Caco-2 (cell line): ENCODE measurements around the gene KRTAP2-3. TPM values are rescaled to one million over a fixed set of nuclear protein-coding genes. Genes with fewer than 3 reads are reported as not detected.
"Not testable (repeated sequence)": the region's sequence is repeated elsewhere in the genome, so short reads cannot be mapped to it uniquely, and the experiment has no call there.

Experiments
- BruUV-seq: library from RNA; stranded (reverse); fragments of 400-500 nt; replicated peaks from 2 replicates; lab custom pipeline; 2021; lab: Mats Ljungman, UMichigan
- CTCF ChIA-PET: fragments of 300-600 bp; sonication (Branson Sonifier 250); formaldehyde crosslinking; loops from one replicate; lab custom pipeline; 2022; ENCODE audit warnings: antibody characterized with exemption; lab: Charles Lee
- POLR2A ChIA-PET: fragments of 300-600 bp; sonication (Branson Sonifier 250); formaldehyde crosslinking; loops from one replicate; lab custom pipeline; 2022; ENCODE audit warnings: antibody characterized with exemption; lab: Charles Lee
- DNase-seq, 2 experiments: peaks; one replicate each; pipeline versions ENCODE4 v3.0.0 to v3.0.0-alpha.2; 2020 to 2022
- H3K27me3 ChIP-seq: replicated peaks from 2 replicates; pipeline ENCODE4 v1.6.0; 2011; ENCODE audit warnings: low read length; ENCODE audit not compliant: control insufficient read depth, insufficient read depth
- H3K36me3 ChIP-seq: 2 replicates; pipeline ENCODE4 v1.5.1; 2011; ENCODE audit warnings: low read length; ENCODE audit not compliant: control insufficient read depth, insufficient read depth
- H3K4me1 ChIP-seq: fragments of 250-450 bp; sonication (Bioruptor Pico); 2 replicates; pipeline ENCODE4 v1.5.1; 2020; ENCODE audit warnings: mild to moderate bottlenecking
- H3K4me3 ChIP-seq: 2 replicates; pipeline ENCODE4 v1.5.1; 2011; ENCODE audit warnings: low read depth, mild to moderate bottlenecking, control low read depth, low read length
- H3K9me3 ChIP-seq: fragments of 250-450 bp; sonication (Bioruptor Pico); 2 replicates; pipeline ENCODE4 v1.5.1; 2020; ENCODE audit warnings: mild to moderate bottlenecking, moderate library complexity
- H3K27ac Mint-ChIP-seq: one replicate; pipeline ENCODE4 v1.8.0; 2022; ENCODE audit warnings: mixed read lengths; ENCODE audit not compliant: unreplicated experiment
- H3K27me3 Mint-ChIP-seq: one replicate; pipeline ENCODE4 v1.8.0; 2022; ENCODE audit warnings: mixed read lengths; ENCODE audit not compliant: insufficient read depth, unreplicated experiment
- H3K36me3 Mint-ChIP-seq: one replicate; pipeline ENCODE4 v1.8.0; 2022; ENCODE audit warnings: mild to moderate bottlenecking, mixed read lengths; ENCODE audit not compliant: insufficient read depth, unreplicated experiment
- H3K4me1 Mint-ChIP-seq: one replicate; pipeline ENCODE4 v1.8.0; 2022; ENCODE audit warnings: low read depth, mixed read lengths; ENCODE audit not compliant: unreplicated experiment
- H3K4me3 Mint-ChIP-seq: one replicate; pipeline ENCODE4 v1.8.0; 2022; ENCODE audit warnings: mild to moderate bottlenecking, moderate library complexity, mixed read lengths; ENCODE audit not compliant: unreplicated experiment
- H3K9me3 Mint-ChIP-seq: one replicate; pipeline ENCODE4 v1.8.0; 2022; ENCODE audit warnings: mixed read lengths; ENCODE audit not compliant: unreplicated experiment
- CTCF ChIP-seq, 2 experiments: fragments of 200-600 bp in 1 of 2; IDR thresholded peaks; 1 replicate in 1 of 2; 2 replicates in 1 of 2; pipeline versions ENCODE4 v1.5.1 to v1.8.0; 2011 to 2022; ENCODE audit warnings: antibody characterized with exemption in 1 of 2, control low read depth in 1 of 2, inconsistent platforms in 1 of 2, low read depth in 1 of 2, low read length in 1 of 2, mild to moderate bottlenecking in 1 of 2, moderate library complexity in 1 of 2; ENCODE audit not compliant: insufficient read depth in 1 of 2, severe bottlenecking in 1 of 2, unreplicated experiment in 1 of 2
- intact Hi-C: fragments of 100-400 bp; cut with micrococcal nuclease; formaldehyde crosslinking; loops from one replicate; pipeline ENCODE4 v1.10.0; 2022; ENCODE audit not compliant: unreplicated experiment
- total RNA-seq: library from RNA; stranded (reverse); gene quantifications from 2 replicates; pipeline ENCODE4 v1.2.3, GENCODE V29; 2022

The KRTAP2-3 gene
- total RNA-seq, 1 experiment from 2014 or later, result 4.9 TPM

GRCh38 chr17:41058741-41059140 lies 1.2 kb downstream of the KRTAP2-3 start:
- Mint-ChIP-seq H3K27ac (peak overlapping the region; percentile 76), H3K9me3 (peaks cover 9% of the 10 kb centered on the region)
- intact Hi-C loops, result loop anchor here (1.0 kb wide), 3 partner anchors 49 to 149 kb away; partner anchors contain the start of gene KRTAP3-1

GRCh38 chr17:41057547-41057946 lies 2.4 kb downstream of the KRTAP2-3 start:
- ChIA-PET CTCF (no interaction called here), POLR2A (no interaction called here)
- intact Hi-C loops, result no loop called here
- BruUV-seq, result no TSS peak
- H3K9me3 Mint-ChIP-seq, result peaks cover 10% of the 10 kb centered on the region
- TF ChIP-seq CTCF (IDR thresholded peaks at IDR 0.05; ENCODE audit: insufficient read depth in 1 of 2, low read depth in 1 of 2, low read length in 1 of 2, severe bottlenecking in 1 of 2, unreplicated experiment in 1 of 2), result no peak
- Histone ChIP-seq H3K4me1 (peaks cover 53% of the 10 kb centered on the region), H3K9me3 (peaks cover 13% of the 10 kb centered on the region), H3K36me3 (no peaks in the 10 kb centered on the region), H3K27me3 (no peaks in the 10 kb centered on the region), H3K4me3 (no peak overlapping the region)
- peaks cover 46% of the 10 kb centered on the region for H3K4me1 Mint-ChIP-seq
- H3K4me3 Mint-ChIP-seq, result no peak overlapping the region
- no peak for DNase-seq
- H3K27ac Mint-ChIP-seq, result peak overlapping the region; percentile 76
- peaks cover 13% of the 10 kb centered on the region for H3K36me3 Mint-ChIP-seq
- no peaks in the 10 kb centered on the region for H3K27me3 Mint-ChIP-seq

More at GRCh38 chr17:41058741-41059140, 1.2 kb downstream of the KRTAP2-3 start:
- peaks cover 46% of the 10 kb centered on the region for H3K4me1 Mint-ChIP-seq
- H3K27me3 Mint-ChIP-seq, result no peaks in the 10 kb centered on the region
- H3K36me3 Mint-ChIP-seq, result peaks cover 13% of the 10 kb centered on the region
- ChIA-PET CTCF (interaction anchor here (0.6 to 1.4 kb wide), 7 partner anchors 9 to 490 kb away, joined by 3 to 8 read pairs (median 3); no protein-coding TSS in a partner anchor), POLR2A (interaction anchor here (0.6 to 1.9 kb wide), 7 partner anchors 10 to 202 kb away, joined by 4 to 10 read pairs (median 5); partner anchors contain the start of genes KRTAP3-1 and KRTAP4-1)
- H3K4me3 Mint-ChIP-seq, result peak overlapping the region; percentile 68
- H3K36me3 ChIP-seq, result no peaks in the 10 kb centered on the region
- TF ChIP-seq CTCF (IDR thresholded peaks at IDR 0.05; ENCODE audit: insufficient read depth in 1 of 2, low read depth in 1 of 2, low read length in 1 of 2, severe bottlenecking in 1 of 2, unreplicated experiment in 1 of 2), result no peak
- no peak overlapping the region for H3K4me3 ChIP-seq
- no peaks in the 10 kb centered on the region for H3K27me3 ChIP-seq
- no TSS peak for BruUV-seq
- DNase-seq, result no peak
- peaks cover 53% of the 10 kb centered on the region for H3K4me1 ChIP-seq
- H3K9me3 ChIP-seq, result peaks cover 5% of the 10 kb centered on the region; the same call in 1 of the 2 replicates

- CTCF ChIA-PET, BruUV-seq, H3K4me3 Mint-ChIP-seq: not testable (repeated sequence)
These were observed 4.8 kb downstream of the KRTAP2-3 start, which contains the start of gene KRTAP2-2 for GRCh38 chr17:41055130-41055529. Gene KRTAP2-2, minus strand, starts transcription at chr17:41055230. Its CDS starts 19 bp downstream, at chr17:41055211.

GRCh38 chr17:41054556-41054955 lies 5.4 kb downstream of the KRTAP2-3 start:
- not testable (repeated sequence) for H3K9me3 ChIP-seq

More at GRCh38 chr17:41055130-41055529, 4.8 kb downstream of the KRTAP2-3 start, which contains the start of gene KRTAP2-2:
- H3K9me3 ChIP-seq, DNase-seq, H3K27me3 ChIP-seq, H3K36me3 ChIP-seq, POLR2A ChIA-PET, H3K4me3 ChIP-seq, H3K9me3 Mint-ChIP-seq, H3K27me3 Mint-ChIP-seq, intact Hi-C loops: not testable (repeated sequence)
- H3K4me1 ChIP-seq, result peaks cover 29% of the 10 kb centered on the region
- peak within 1 kb of the TSS; percentile 53 for H3K27ac Mint-ChIP-seq
- peaks cover 33% of the 10 kb centered on the region for H3K4me1 Mint-ChIP-seq
- peaks cover 18% of the 10 kb centered on the region for H3K36me3 Mint-ChIP-seq

More at GRCh38 chr17:41054556-41054955, 5.4 kb downstream of the KRTAP2-3 start:
- H3K4me3 ChIP-seq, H3K27me3 ChIP-seq, intact Hi-C loops, H3K36me3 ChIP-seq, H3K27me3 Mint-ChIP-seq, BruUV-seq, H3K9me3 Mint-ChIP-seq, POLR2A ChIA-PET, H3K4me3 Mint-ChIP-seq, DNase-seq, CTCF ChIA-PET: not testable (repeated sequence)
- Mint-ChIP-seq H3K36me3 (peaks cover 16% of the 10 kb centered on the region), H3K27ac (peak overlapping the region; percentile 53), H3K4me1 (peaks cover 32% of the 10 kb centered on the region)
- peaks cover 28% of the 10 kb centered on the region for H3K4me1 ChIP-seq
